WTC11 (cell line): Measurements from ENCODE around the gene ATP8B3. TPM values are rescaled to one million over a fixed set of nuclear protein-coding genes. Genes with fewer than 3 reads are reported as not detected.

Experiments
- ATAC-seq: fragments of 200-7000 bp; cut with Tn5 transposase; 2 replicates; pipeline ENCODE4 v1.10.0; 2021; ENCODE audit warnings: mild to moderate bottlenecking, moderate library complexity
- CTCF ChIA-PET: fragments of 300-600 bp; sonication (Branson Sonifier 250); formaldehyde crosslinking; loops from one replicate; lab custom pipeline; 2021; ENCODE audit warnings: antibody characterized with exemption; lab: Charles Lee
- POLR2A ChIA-PET: fragments of 350-600 bp; sonication (Branson Sonifier 250); formaldehyde crosslinking; loops from one replicate; lab custom pipeline; 2021; ENCODE audit warnings: antibody characterized with exemption; lab: Charles Lee
- DNase-seq: peaks from one replicate; pipeline ENCODE4 v3.0.0; 2021; ENCODE audit warnings: low spot score
- H3K27ac Mint-ChIP-seq: 2 replicates; pipeline ENCODE4 v1.8.0; 2021; ENCODE audit warnings: mixed read lengths
- H3K27me3 Mint-ChIP-seq: 2 replicates; pipeline ENCODE4 v1.8.0; 2021; ENCODE audit warnings: low read depth, mild to moderate bottlenecking, moderate library complexity, mixed read lengths
- H3K36me3 Mint-ChIP-seq: 2 replicates; pipeline ENCODE4 v1.8.0; 2021; ENCODE audit warnings: mixed read lengths
- H3K4me1 Mint-ChIP-seq: 2 replicates; pipeline ENCODE4 v1.8.0; 2022; ENCODE audit warnings: mixed read lengths
- H3K4me3 Mint-ChIP-seq: 2 replicates; pipeline ENCODE4 v1.8.0; 2021; ENCODE audit warnings: mild to moderate bottlenecking, moderate library complexity, mixed read lengths
- H3K9me3 Mint-ChIP-seq: 2 replicates; pipeline ENCODE4 v1.8.0; 2021; ENCODE audit warnings: mixed read lengths
- AR ChIP-seq: fragments of 250-450 bp; sonication (Bioruptor Pico); IDR thresholded peaks from 2 replicates; pipeline ENCODE4 v1.9.0; 2021; ENCODE audit warnings: mild to moderate bottlenecking
- ARID4B ChIP-seq: sonication (generic); formaldehyde crosslinking; IDR thresholded peaks from 2 replicates; pipeline ENCODE4 v1.8.0; 2023; ENCODE audit warnings: missing genetic modification reagents, mild to moderate bottlenecking, borderline replicate concordance
- ATF3 ChIP-seq: sonication (generic); formaldehyde crosslinking; conservative IDR thresholded peaks from 2 replicates; pipeline ENCODE4 v1.8.1; 2022; ENCODE audit warnings: mild to moderate bottlenecking, missing genetic modification reagents
- ATF6 ChIP-seq: sonication (generic); formaldehyde crosslinking; IDR thresholded peaks from 2 replicates; pipeline ENCODE4 v1.8.1; 2023; ENCODE audit warnings: mild to moderate bottlenecking, missing genetic modification reagents
- ELF4 ChIP-seq: sonication (generic); formaldehyde crosslinking; IDR thresholded peaks from 2 replicates; pipeline ENCODE4 v1.8.1; 2022; ENCODE audit warnings: low read depth, mild to moderate bottlenecking, moderate library complexity, missing genetic modification reagents
- KAT7 ChIP-seq: sonication (generic); formaldehyde crosslinking; IDR thresholded peaks from 2 replicates; pipeline ENCODE4 v1.8.1; 2023; ENCODE audit warnings: missing genetic modification reagents, mild to moderate bottlenecking, borderline replicate concordance
- MYBL2 ChIP-seq: sonication (generic); formaldehyde crosslinking; IDR thresholded peaks from 2 replicates; pipeline ENCODE4 v1.8.1; 2023; ENCODE audit warnings: mild to moderate bottlenecking, moderate library complexity, missing genetic modification reagents
- NFYB ChIP-seq: sonication (generic); formaldehyde crosslinking; conservative IDR thresholded peaks from 2 replicates; pipeline ENCODE4 v1.8.0; 2022; ENCODE audit warnings: low read depth, missing genetic modification reagents
- RORB ChIP-seq: fragments of 250-450 bp; sonication (Bioruptor Pico); IDR thresholded peaks from 2 replicates; pipeline ENCODE4 v1.9.0; 2021; ENCODE audit warnings: mild to moderate bottlenecking
- SMAD3 ChIP-seq: sonication (generic); formaldehyde crosslinking; IDR thresholded peaks from 2 replicates; pipeline ENCODE4 v1.8.0; 2022; ENCODE audit warnings: missing genetic modification reagents, mild to moderate bottlenecking, borderline replicate concordance
- STAT6 ChIP-seq: sonication (generic); formaldehyde crosslinking; conservative IDR thresholded peaks from 2 replicates; pipeline ENCODE4 v1.8.1; 2023; ENCODE audit warnings: mild to moderate bottlenecking, low read depth, missing genetic modification reagents, moderate library complexity
- TCF7 ChIP-seq: sonication (generic); formaldehyde crosslinking; IDR thresholded peaks from 2 replicates; pipeline ENCODE4 v1.8.0; 2022; ENCODE audit warnings: mild to moderate bottlenecking, low read depth, missing genetic modification reagents, moderate library complexity
- ZMAT4 ChIP-seq: fragments of 250-450 bp; sonication (Bioruptor Pico); IDR thresholded peaks from 2 replicates; pipeline ENCODE4 v1.9.0; 2021; ENCODE audit warnings: mild to moderate bottlenecking
- ZNF423 ChIP-seq: fragments of 250-450 bp; sonication (Bioruptor Pico); IDR thresholded peaks from 2 replicates; pipeline ENCODE4 v2.1.2; 2022; ENCODE audit warnings: mild to moderate bottlenecking, moderate library complexity
- ZNF512 ChIP-seq: sonication (generic); formaldehyde crosslinking; IDR thresholded peaks from 2 replicates; pipeline ENCODE4 v1.8.1; 2022; ENCODE audit warnings: missing genetic modification reagents, borderline replicate concordance
- ZSCAN18 ChIP-seq: fragments of 250-450 bp; sonication (Bioruptor Pico); IDR thresholded peaks from 2 replicates; pipeline ENCODE4 v2.1.2; 2022; ENCODE audit warnings: mild to moderate bottlenecking, moderate library complexity
- total RNA-seq: library from RNA; stranded (reverse); gene quantifications from 3 replicates; pipeline ENCODE4 v1.2.3, GENCODE V29; 2021

Gene ATP8B3
- total RNA-seq, 1 experiment from 2014 or later = 5.5 TPM

GRCh38 chr19:1860042-1860775 is 48.1 kb upstream of the ATP8B3 start:
- POLR2A ChIA-PET = no interaction called here
- no peak for TF ChIP-seq NFYB (CRISPR knock-in tag)
- no peak for TF ChIP-seq AR (CRISPR knock-in tag)
- TF ChIP-seq ZNF512 (CRISPR knock-in tag) = no peak
- no peak for TF ChIP-seq TCF7 (CRISPR knock-in tag)
- TF ChIP-seq ELF4 = no peak
- TF ChIP-seq ARID4B (CRISPR knock-in tag) = no peak
- no peak for TF ChIP-seq ZSCAN18
- TF ChIP-seq ATF3 (CRISPR knock-in tag) = no peak
- TF ChIP-seq ATF6 (CRISPR knock-in tag) = no peak
- TF ChIP-seq ZMAT4 (CRISPR knock-in tag) = no peak
- no peak for TF ChIP-seq RORB (CRISPR knock-in tag)
- TF ChIP-seq STAT6 (CRISPR knock-in tag) = no peak
- no peak for TF ChIP-seq MYBL2
- no peak for TF ChIP-seq KAT7 (CRISPR knock-in tag)
- no peak for TF ChIP-seq ZNF423 (CRISPR knock-in tag)
- TF ChIP-seq SMAD3 (CRISPR knock-in tag) = no peak
- Mint-ChIP-seq H3K4me3 (peak overlapping the region; percentile 84), H3K27me3 (peaks cover 11% of the 10 kb centered on the region), H3K27ac (no peak overlapping the region), H3K4me1 (peaks cover 33% of the 10 kb centered on the region), H3K9me3 (no peaks in the 10 kb centered on the region), H3K36me3 (no peaks in the 10 kb centered on the region)
- ATAC-seq = no peak
- CTCF ChIA-PET = interaction anchor here (1.1 kb wide), 1 partner anchor 11 kb away, joined by 4 read pairs; the partner anchor contains the start of gene REXO1
- peak; percentile 48 for DNase-seq
